GM12891 (cell line): ENCODE results near the gene TRAF3.

Source experiments
- POLR2A ChIP-seq: IDR thresholded peaks from 2 replicates; pipeline ENCODE4 v1.6.1; 2011; ENCODE audit warnings: low read depth, low read length, control low read depth
- POLR2AphosphoS5 ChIP-seq: IDR thresholded peaks from 2 replicates; pipeline ENCODE4 v1.6.1; 2011; ENCODE audit warnings: low read depth, low read length, control low read depth
- POU2F2 ChIP-seq: IDR thresholded peaks from 2 replicates; pipeline ENCODE4 v1.6.1; 2011; ENCODE audit warnings: low read depth, mild to moderate bottlenecking, control low read depth, low read length, moderate library complexity
- TAF1 ChIP-seq: IDR thresholded peaks from 2 replicates; pipeline ENCODE4 v1.6.1; 2011; ENCODE audit warnings: low read depth, low read length, control low read depth

DNA sequence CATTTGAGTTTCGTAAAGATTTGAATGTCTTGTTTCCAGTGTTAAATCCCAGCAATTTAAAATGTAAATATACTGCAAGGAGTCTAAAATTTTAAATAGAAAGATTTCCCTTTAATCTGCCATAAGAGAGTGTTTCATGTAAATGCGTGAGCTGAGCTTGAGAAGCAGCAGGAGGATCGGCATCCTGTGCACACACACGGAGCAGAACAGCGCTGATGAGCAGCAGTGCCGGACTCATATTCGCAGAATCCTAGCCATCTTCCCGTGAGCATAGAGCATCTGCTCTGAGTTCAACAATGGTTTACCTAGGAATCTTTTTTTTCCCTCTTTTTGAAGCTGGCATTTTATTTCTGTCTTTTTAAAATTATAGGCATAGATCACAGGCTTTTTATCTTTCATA, 115.4 kb downstream of the TRAF3 start:
- TF ChIP-seq POLR2AphosphoS5 (no peak), POLR2A (no peak), TAF1 (no peak), POU2F2 (no peak)
